ENCODE measurements around the gene SMOC1.

The SMOC1 gene

GRCh38 chr14:69924201-69924600 lies 45.0 kb downstream of the SMOC1 start:
- Histone ChIP-seq H3K27me3 (no peaks in the 10 kb centered on the region), H3K9me3 (no peaks in the 10 kb centered on the region), H3K4me1 (peaks cover 0 to 35% (median 28%) of the 10 kb centered on the region in 4 donors), H3K4me3 (no peak overlapping the region), H3K27ac (no peak overlapping the region), H3K36me3 (no peaks in the 10 kb centered on the region)
- intact Hi-C loops (cut with DNase I; ENCODE audit: low total_unique reads): loop anchor here (10.0 kb wide), 1 partner anchor 71 kb away; no protein-coding TSS in a partner anchor
- TF ChIP-seq CTCF (IDR thresholded peaks at IDR 0.05): no peak
- no peak for DNase-seq

GRCh38 chr14:69928111-69928523 lies 48.9 kb downstream of the SMOC1 start:
- intact Hi-C loops (cut with DNase I; ENCODE audit: low total_unique reads): loop anchor here (10.0 kb wide), 1 partner anchor 67 kb away; no protein-coding TSS in a partner anchor

GRCh38 chr14:69930780-69931379 lies 51.7 kb downstream of the SMOC1 start:
- DNase-seq: no peak
- Histone ChIP-seq H3K27ac (peak overlapping the region; percentile 33 to 69), H3K4me1 (peaks cover 0 to 44% (median 25%) of the 10 kb centered on the region in 4 donors), H3K27me3 (no peaks in the 10 kb centered on the region), H3K36me3 (no peaks in the 10 kb centered on the region), H3K9me3 (no peaks in the 10 kb centered on the region), H3K4me3 (no peak overlapping the region)
- no peak for TF ChIP-seq CTCF (IDR thresholded peaks at IDR 0.05)
- intact Hi-C loops (cut with DNase I; ENCODE audit: low total_unique reads): no loop called here

More at GRCh38 chr14:69928111-69928523, 48.9 kb downstream of the SMOC1 start:
- DNase-seq: no peak
- Histone ChIP-seq H3K9me3 (no peaks in the 10 kb centered on the region), H3K4me1 (peaks cover 0 to 44% (median 25%) of the 10 kb centered on the region in 4 donors), H3K27me3 (no peaks in the 10 kb centered on the region), H3K27ac (peak overlapping the region; percentile 64 to 69), H3K4me3 (no peak overlapping the region), H3K36me3 (no peaks in the 10 kb centered on the region)
- no peak for TF ChIP-seq CTCF (IDR thresholded peaks at IDR 0.05)

GRCh38 chr14:69931960-69932359 lies 52.7 kb downstream of the SMOC1 start:
- Histone ChIP-seq H3K27me3 (no peaks in the 10 kb centered on the region), H3K9me3 (no peaks in the 10 kb centered on the region), H3K4me1 (peaks cover 0 to 44% (median 25%) of the 10 kb centered on the region in 4 donors), H3K4me3 (no peak overlapping the region), H3K36me3 (no peaks in the 10 kb centered on the region), H3K27ac (no peak overlapping the region)
- no peak for DNase-seq
- intact Hi-C loops (cut with DNase I; ENCODE audit: low total_unique reads): no loop called here
- TF ChIP-seq CTCF (IDR thresholded peaks at IDR 0.05): no peak

- H3K4me1 ChIP-seq: peaks cover 0 to 41% (median 23%) of the 10 kb centered on the region in 4 donors
- H3K36me3 ChIP-seq: no peaks in the 10 kb centered on the region
- intact Hi-C loops (cut with DNase I; ENCODE audit: low total_unique reads): no loop called here
- no peak for TF ChIP-seq CTCF (IDR thresholded peaks at IDR 0.05)
- H3K4me3 ChIP-seq: no peak overlapping the region
- no peak for DNase-seq
- no peaks in the 10 kb centered on the region for H3K9me3 ChIP-seq
- H3K27ac ChIP-seq: no peak overlapping the region
- no peaks in the 10 kb centered on the region for H3K27me3 ChIP-seq
These were observed 53.2 kb downstream of the SMOC1 start for GRCh38 chr14:69932391-69932790.
